ENCODE results near the gene MAB21L2.

- TF ChIP-seq CTCF (IDR thresholded peaks at IDR 0.05): no peak
- no peak for TF ChIP-seq EZH2 (IDR thresholded peaks at IDR 0.05)
Observed at GRCh38 chr4:150591406-150591805, 9.5 kb downstream of the MAB21L2 start.
